ENCODE measurements around the gene ZNF823. TPM values are rescaled to one million over a fixed set of nuclear protein-coding genes. Genes with fewer than 3 reads are reported as not detected.
A peak's percentile ranks its signal among the peaks of the same experiment; 100 is the strongest.

ZNF823 gene
- total and polyA plus RNA-seq, 9 of the 15 experiments (the other 6 are each of a cell fraction or from before 2014, with no cell fraction given), result 4.0 to 13.4 (median 6.1) TPM

- no peak for TF ChIP-seq POU5F1 (IDR thresholded peaks at IDR 0.05; ENCODE audit: borderline replicate concordance, low read depth, low read length, partially characterized antibody)
- TF ChIP-seq ELF2 (CRISPR knock-in tag; IDR thresholded peaks at IDR 0.05), result no peak
- peak; percentile 52 to 53; a peak in 3 of 4 replicates for TF ChIP-seq MAZ (CRISPR knock-in tag; conservative IDR thresholded peaks at IDR 0.05 in 1 of 2, IDR thresholded peaks at IDR 0.05 in 1 of 2)
- no peak for TF ChIP-seq CBFB (CRISPR knock-in tag; IDR thresholded peaks at IDR 0.05)
- 0 out of 4 replicates have a peak, but pooled peaks of 1 of the 2 experiments have one; percentile 8 for TF ChIP-seq RAD21 (CRISPR knock-in tag; conservative IDR thresholded peaks at IDR 0.05 in 1 of 2, IDR thresholded peaks at IDR 0.05 in 1 of 2)
- TF ChIP-seq MAFG (tag; conservative IDR thresholded peaks at IDR 0.05), result peak; percentile 76
- peak; percentile 36 to 97; a peak in 2 of 4 replicates for TF ChIP-seq RCOR1 (IDR thresholded peaks at IDR 0.05; ENCODE audit: borderline replicate concordance in 1 of 2, low read depth in 2 of 2, low read length in 2 of 2)
- TF ChIP-seq ZMIZ1 (IDR thresholded peaks at IDR 0.05; ENCODE audit: low read depth in 2 of 2, low read length in 2 of 2), result no peak
- 0 out of 2 replicates have a peak, but pooled peaks have one; percentile 25 for TF ChIP-seq SP1 (CRISPR knock-in tag; IDR thresholded peaks at IDR 0.05)
- no peak for TF ChIP-seq BCLAF1 (IDR thresholded peaks at IDR 0.05; ENCODE audit: borderline replicate concordance in 1 of 2, control insufficient read depth in 1 of 2, low read depth in 2 of 2, low read length in 1 of 2)
- peak; percentile 54; the same call in 1 of the 2 replicates for TF ChIP-seq LEF1 (IDR thresholded peaks at IDR 0.05)
- TF ChIP-seq ZBTB2 (IDR thresholded peaks at IDR 0.05), result 0 out of 2 replicates have a peak, but pooled peaks have one; percentile 13
- TF ChIP-seq DACH1 (IDR thresholded peaks at IDR 0.05; ENCODE audit: partially characterized antibody), result peak; percentile 71
- no peak for TF ChIP-seq CEBPB (tag; IDR thresholded peaks at IDR 0.05)
- TF ChIP-seq CBFA2T3 (IDR thresholded peaks at IDR 0.05), result peak; percentile 53; the same call in 1 of the 2 replicates
- peak in 1 of 2 experiments; percentile 41; a peak in 1 of 4 replicates for TF ChIP-seq TBL1XR1 (IDR thresholded peaks at IDR 0.05; ENCODE audit: low read length in 2 of 2)
Measured at GRCh38 chr19:11736696-11737095, 2.0 kb downstream of the ZNF823 start (continued).

Data from K562 (cell line).